Heart left ventricle (tissue), 16 donors: Measurements from ENCODE around the gene AFF3. TPM values are rescaled to one million over a fixed set of nuclear protein-coding genes. Genes with fewer than 3 reads are reported as not detected.

ENCODE experiments used
- ATAC-seq, 4 donors: fragments of 200-7000 bp; cut with Tn5 transposase; one replicate each; pipeline ENCODE4 v1.9.1; 2020 to 2022; ENCODE audit warnings: moderate library complexity in 4 of 4, mild to moderate bottlenecking in 3 of 4, moderate number of reproducible peaks in 1 of 4
- DNase-seq, 5 donors: peaks; one replicate each; pipeline ENCODE4 v3.0.0-alpha.2; 2020
- H3K27ac ChIP-seq, 12 donors: fragments of 200-600 bp; sonication (generic) in 4 of 12; one replicate each; pipeline versions ENCODE4 v1.5.0 to v1.8.0; 2016 to 2022; ENCODE audit warnings: mild to moderate bottlenecking in 2 of 12
- H3K27me3 ChIP-seq, 9 donors: fragments of 200-600 bp; sonication (generic) in 2 of 9; one replicate each; pipeline versions ENCODE4 v1.5.1 to v1.8.0; 2016 to 2022; ENCODE audit warnings: mild to moderate bottlenecking in 3 of 9
- H3K36me3 ChIP-seq, 9 donors: fragments of 200-600 bp; sonication (generic) in 2 of 9; one replicate each; pipeline versions ENCODE4 v1.5.0 to v1.8.0; 2018 to 2022; ENCODE audit warnings: mild to moderate bottlenecking in 2 of 9
- H3K4me1 ChIP-seq, 12 donors: fragments of 200-600 bp; sonication (generic) in 4 of 12; one replicate each; pipeline versions ENCODE4 v1.5.0 to v1.8.0; 2016 to 2022; ENCODE audit warnings: mild to moderate bottlenecking in 3 of 12
- H3K4me3 ChIP-seq, 12 donors: fragments of 200-600 bp; sonication (generic) in 4 of 12; one replicate each; pipeline versions ENCODE4 v1.5.0 to v1.8.0; 2017 to 2022; ENCODE audit warnings: mild to moderate bottlenecking in 9 of 12, moderate library complexity in 4 of 12
- H3K9me3 ChIP-seq, 12 donors: fragments of 200-600 bp; sonication (generic) in 4 of 12; one replicate each; pipeline versions ENCODE4 v1.5.0 to v1.8.0; 2016 to 2022; ENCODE audit warnings: mild to moderate bottlenecking in 1 of 12
- POLR2A ChIP-seq, 2 donors: fragments of 450-650 bp; IDR thresholded peaks; one replicate each; pipeline ENCODE4 v1.6.1; 2017; ENCODE audit warnings: antibody characterized with exemption in 2 of 2, mild to moderate bottlenecking in 2 of 2, moderate library complexity in 2 of 2
- WGBS, 4 donors: extraction: QIAGEN DNeasy Blood & Tissue Kit in 2 of 4; methylation state at CpG; one replicate each; pipeline versions ENCODE4 v1.1.5 to v1.1.7; 2013 to 2018; 5-methylcytosine and 5-hydroxymethylcytosine counted together
- intact Hi-C, 10 donors: fragments of 100-400 bp; cut with DNase I; formaldehyde crosslinking; loops; one replicate each; pipeline versions ENCODE4 v1.11.1 to v1.14.2; 2022
- polyA plus RNA-seq, 2 donors: library from polyadenylated mRNA; stranded (reverse); fragments of 200-250 nt; gene quantifications; one replicate each; pipeline ENCODE4 v1.2.3, GENCODE V29; 2013
- total RNA-seq, 9 donors: library from RNA; depleted of rRNA in 2 of 9; stranded (reverse); fragments of >200 nt in 2 of 9; fragmentation: NEBNext Ultra II Directional in 3 of 9; extraction: Animal tissue kit (Norgen Biotek cat#: 25700) in 3 of 9; gene quantifications; one replicate each; pipeline versions ENCODE4 v1.1.0 to v1.2.4, GENCODE V29; 2016 to 2023
- TF ChIP-seq, protein P1 (sequence below), 12 donors: fragments of 200-600 bp; sonication (generic) in 4 of 12; IDR thresholded peaks; one replicate each; pipeline versions ENCODE4 v1.5.0 to v1.8.0; 2018 to 2022; ENCODE audit warnings: antibody characterized with exemption in 12 of 12, mild to moderate bottlenecking in 5 of 12
- donor health status: ischemic (EF 13 %, LVEDD 7.1; RV severe dilation, severe dysfunction).
- donor health status: healthy with polysubstance abuse.
- donor health status: DM: no; HTN: yes; CAD: no.
- donor health status: DM: no; HTN: no; CAD: no.
- donor health status: ischemic (EF 25% LVEDD 6.9; RV normal size, moderate dysfunction).
- donor health status: ischemic (EF 25% LVEDD 5.7; RV mildly dilated, moderate dysfunction).
- donor health status: healthy.
- donor health status: DM: yes; HTN: yes; CAD: no.
- donor health status: ischemic (EF 35%, LVEDD 5.7; RV mildly dilated, moderate dysfunction).
- donor health status: nonischemic (EF 11% LVEDD 7.7; RV severe dilation, severe dysfunction).
- donor health status: DM: yes; HTN: yes; CAD: no.
- donor health status: PGD.
- donor health status: ischemic (EF 29% LVEDD 5.4; RV normal size, mild dysfunction).
- donor health status: nonischemic (EF 23%, LVEDD 6.1; RV moderate dilation, normal function).

AFF3 gene
- total and polyA plus RNA-seq, 11 donors = 1.3 to 15.5 (median 4.7) TPM

DNA sequence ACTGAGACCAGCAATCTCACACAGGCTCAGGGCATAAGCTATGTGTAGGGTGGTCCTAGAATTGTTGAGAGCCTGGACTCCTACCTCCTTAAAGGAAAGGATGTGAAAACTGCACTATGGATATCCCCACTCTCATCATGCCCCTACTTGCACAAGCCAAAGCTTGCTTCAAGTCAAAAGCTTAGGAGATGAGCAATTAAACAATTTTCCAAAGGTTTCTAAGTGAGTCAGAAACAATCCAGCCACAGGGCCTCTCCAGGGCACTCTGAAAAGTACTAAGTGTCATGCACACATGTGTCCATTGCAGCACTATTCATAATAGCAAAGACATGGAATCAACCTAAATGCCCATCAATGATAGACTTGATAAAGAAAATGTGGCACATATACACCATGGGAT is 215.4 kb downstream of the AFF3 start:
- H3K4me3 ChIP-seq = no peak overlapping the region
- no peak for DNase-seq

GRCh38 chr2:99925960-99926359 is 216.4 kb downstream of the AFF3 start:
- TF ChIP-seq, protein P1, sequence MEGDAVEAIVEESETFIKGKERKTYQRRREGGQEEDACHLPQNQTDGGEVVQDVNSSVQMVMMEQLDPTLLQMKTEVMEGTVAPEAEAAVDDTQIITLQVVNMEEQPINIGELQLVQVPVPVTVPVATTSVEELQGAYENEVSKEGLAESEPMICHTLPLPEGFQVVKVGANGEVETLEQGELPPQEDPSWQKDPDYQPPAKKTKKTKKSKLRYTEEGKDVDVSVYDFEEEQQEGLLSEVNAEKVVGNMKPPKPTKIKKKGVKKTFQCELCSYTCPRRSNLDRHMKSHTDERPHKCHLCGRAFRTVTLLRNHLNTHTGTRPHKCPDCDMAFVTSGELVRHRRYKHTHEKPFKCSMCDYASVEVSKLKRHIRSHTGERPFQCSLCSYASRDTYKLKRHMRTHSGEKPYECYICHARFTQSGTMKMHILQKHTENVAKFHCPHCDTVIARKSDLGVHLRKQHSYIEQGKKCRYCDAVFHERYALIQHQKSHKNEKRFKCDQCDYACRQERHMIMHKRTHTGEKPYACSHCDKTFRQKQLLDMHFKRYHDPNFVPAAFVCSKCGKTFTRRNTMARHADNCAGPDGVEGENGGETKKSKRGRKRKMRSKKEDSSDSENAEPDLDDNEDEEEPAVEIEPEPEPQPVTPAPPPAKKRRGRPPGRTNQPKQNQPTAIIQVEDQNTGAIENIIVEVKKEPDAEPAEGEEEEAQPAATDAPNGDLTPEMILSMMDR (IDR thresholded peaks at IDR 0.05) = no peak
- TF ChIP-seq POLR2A (IDR thresholded peaks at IDR 0.05) = no peak
- intact Hi-C loops = no loop called here
- Histone ChIP-seq H3K36me3 (no peaks in the 10 kb centered on the region), H3K27ac (no peak overlapping the region), H3K27me3 (no peaks in the 10 kb centered on the region), H3K9me3 (peaks cover 0 to 15% (median 0%) of the 10 kb centered on the region in 12 donors), H3K4me1 (no peaks in the 10 kb centered on the region), H3K4me3 (no peak overlapping the region)
- 95 to 96% (median 96%) methylated on average over 4 of the region's 4 CpGs for WGBS, 4 donors
- no peak for ATAC-seq
- no peak for DNase-seq

More for the DNA sequence above, 215.4 kb downstream of the AFF3 start:
- intact Hi-C loops = no loop called here
- H3K36me3 ChIP-seq = no peaks in the 10 kb centered on the region
- TF ChIP-seq, protein P1 (IDR thresholded peaks at IDR 0.05) = no peak
- no peak for TF ChIP-seq POLR2A (IDR thresholded peaks at IDR 0.05)
- H3K27me3 ChIP-seq = no peaks in the 10 kb centered on the region
- no peak for ATAC-seq
- no peaks in the 10 kb centered on the region for H3K4me1 ChIP-seq
- peaks cover 0 to 4% (median 0%) of the 10 kb centered on the region in 12 donors for H3K9me3 ChIP-seq
- H3K27ac ChIP-seq = no peak overlapping the region

DNA sequence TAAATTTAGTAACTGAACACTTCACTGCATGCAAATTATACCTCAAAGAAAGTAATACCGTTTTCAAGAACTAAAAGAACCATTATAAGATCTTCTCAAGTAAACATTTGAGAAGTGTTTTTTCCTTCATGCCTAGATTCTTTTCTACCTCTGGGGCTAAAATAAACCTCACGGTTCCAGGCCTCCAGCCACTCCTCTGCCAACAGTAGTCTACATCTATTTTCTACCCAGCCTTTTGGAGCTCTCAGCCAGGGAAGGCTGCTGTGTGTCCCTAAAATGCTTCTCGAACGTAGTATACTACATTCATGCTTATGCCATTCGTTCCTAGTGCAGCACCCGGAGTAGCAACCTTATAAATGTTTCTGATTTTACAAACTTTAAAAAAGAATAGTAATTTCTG is 219.7 kb downstream of the AFF3 start:
- H3K9me3 ChIP-seq = peaks cover 0 to 17% (median 0%) of the 10 kb centered on the region in 12 donors
- WGBS, 4 donors = 55 to 64% (median 60%) methylated on average over 6 of the region's 6 CpGs
- intact Hi-C loops = no loop called here
- no peaks in the 10 kb centered on the region for H3K36me3 ChIP-seq
- no peak for TF ChIP-seq POLR2A (IDR thresholded peaks at IDR 0.05)
- TF ChIP-seq, protein P1 (IDR thresholded peaks at IDR 0.05) = no peak
- H3K4me3 ChIP-seq = no peak overlapping the region
- H3K27me3 ChIP-seq = no peaks in the 10 kb centered on the region
- no peaks in the 10 kb centered on the region for H3K4me1 ChIP-seq
- DNase-seq (no peak), ATAC-seq (peak in 3 of 4 donors; percentile 62 to 71 (median 66))
- peak overlapping the region in 1 of 12 donors; percentile 33 for H3K27ac ChIP-seq

- Histone ChIP-seq H3K36me3 (no peaks in the 10 kb centered on the region), H3K27ac (no peak overlapping the region), H3K4me1 (no peaks in the 10 kb centered on the region), H3K27me3 (no peaks in the 10 kb centered on the region), H3K9me3 (peaks cover 0 to 17% (median 0%) of the 10 kb centered on the region in 12 donors), H3K4me3 (no peak overlapping the region)
- ATAC-seq (no peak), DNase-seq (no peak)
- TF ChIP-seq, protein P1 (IDR thresholded peaks at IDR 0.05) = no peak
- TF ChIP-seq POLR2A (IDR thresholded peaks at IDR 0.05) = no peak
- WGBS, 4 donors = 84 to 90% (median 87%) methylated on average over 3 of the region's 3 CpGs
- intact Hi-C loops = no loop called here
These were observed 220.5 kb downstream of the AFF3 start for GRCh38 chr2:99921903-99922302.
